Naive thymus-derived CD8-positive, alpha-beta T cell (primary cell): ENCODE results near the gene ALAS1. TPM values are rescaled to one million over a fixed set of nuclear protein-coding genes. Genes with fewer than 3 reads are reported as not detected.
A peak's percentile ranks its signal among the peaks of the same experiment; 100 is the strongest.

Source experiments
- ATAC-seq, 2 donors: fragments of 150-1000 bp; cut with Tn5 transposase in 1 of 2; sonication (Bioruptor Pico), chemical (Tn5 transposase) in 1 of 2; 1 replicate in 1 of 2; 2 replicates in 1 of 2; pipeline ENCODE4 v1.10.0; 2021; ENCODE audit warnings: mild to moderate bottlenecking in 2 of 2, moderate library complexity in 2 of 2
- POLR2A ChIA-PET: fragments of 350-600 bp; sonication (Branson Sonifier 250); formaldehyde crosslinking; loops from one replicate; lab custom pipeline; 2021; ENCODE audit warnings: antibody characterized with exemption; lab: Charles Lee
- DNase-seq, 10 donors: peaks; one replicate each; pipeline versions ENCODE4 v3.0.0 to v3.0.0-alpha.2; 2020 to 2022
- H3K27ac Mint-ChIP-seq, 10 donors: one replicate each; pipeline ENCODE4 v1.8.0; 2020 to 2022; ENCODE audit warnings: mild to moderate bottlenecking in 10 of 10, mixed read lengths in 10 of 10, moderate library complexity in 4 of 10, inconsistent platforms in 1 of 10
- H3K27me3 Mint-ChIP-seq, 5 donors: one replicate each; pipeline ENCODE4 v1.8.0; 2021 to 2022; ENCODE audit warnings: mixed read lengths in 5 of 5
- H3K36me3 Mint-ChIP-seq, 3 donors: one replicate each; pipeline ENCODE4 v1.8.0; 2020 to 2022; ENCODE audit warnings: mixed read lengths in 3 of 3, mild to moderate bottlenecking in 2 of 3, inconsistent platforms in 1 of 3
- H3K4me1 Mint-ChIP-seq, 4 donors: one replicate each; pipeline ENCODE4 v1.8.0; 2021 to 2022; ENCODE audit warnings: mixed read lengths in 4 of 4
- H3K4me3 Mint-ChIP-seq, 10 donors: one replicate each; pipeline ENCODE4 v1.8.0; 2020 to 2022; ENCODE audit warnings: mild to moderate bottlenecking in 10 of 10, mixed read lengths in 10 of 10, moderate library complexity in 6 of 10, inconsistent platforms in 1 of 10
- H3K9me3 Mint-ChIP-seq, 9 donors: one replicate each; pipeline ENCODE4 v1.8.0; 2020 to 2022; ENCODE audit warnings: mixed read lengths in 9 of 9, mild to moderate bottlenecking in 3 of 9, inconsistent platforms in 1 of 9, moderate library complexity in 1 of 9
- polyA plus RNA-seq, 3 donors: library from polyadenylated mRNA; unstranded; fragments of 300-500 nt; fragmentation: Illumina TruSeq; gene quantifications; one replicate each; pipeline ENCODE4 v1.2.3, GENCODE V29; 2021
- total RNA-seq, 8 experiments: library from RNA in 2 of 8; stranded (reverse) in 2 of 8; gene quantifications; one replicate each; pipeline ENCODE4 v1.2.3 and lab custom pipeline; 2021 to 2026

The ALAS1 gene
- total and polyA plus RNA-seq, 5 experiments from 2014 or later, result 14.7 to 28.9 (median 18.5) TPM

GRCh38 chr3:52242039-52242438, 44.1 kb downstream of the ALAS1 start:
- Mint-ChIP-seq H3K4me3 (peak overlapping the region in 5 of 10 donors; percentile 6 to 50 (median 23)), H3K9me3 (no peaks in the 10 kb centered on the region), H3K27me3 (no peaks in the 10 kb centered on the region), H3K36me3 (peaks cover 0 to 3% (median 0%) of the 10 kb centered on the region in 3 donors), H3K4me1 (peaks cover 35 to 81% (median 76%) of the 10 kb centered on the region in 4 donors), H3K27ac (peak overlapping the region in 9 of 10 donors; percentile 60 to 95 (median 79))
- DNase-seq (no peak), ATAC-seq (no peak)
- POLR2A ChIA-PET, result interaction anchor here (0.7 to 58.8 kb wide), 4 partner anchors 5 to 213 kb away, joined by 6 to 1841 read pairs (median 1452); partner anchors contain the start of genes GLYCTK, PPM1M, TLR9 and TWF2

- peak overlapping the region; percentile 72 to 89 (median 82) for H3K4me3 Mint-ChIP-seq
- DNase-seq (peak in 1 of 10 donors; percentile 50), ATAC-seq (no peak)
- no peaks in the 10 kb centered on the region for H3K27me3 Mint-ChIP-seq
- H3K27ac Mint-ChIP-seq, result peak overlapping the region; percentile 77 to 97 (median 93)
- H3K36me3 Mint-ChIP-seq, result peaks cover 0 to 19% (median 4%) of the 10 kb centered on the region in 3 donors
- POLR2A ChIA-PET, result interaction anchor here (0.5 to 58.8 kb wide), 5 partner anchors 7 to 338 kb away, joined by 3 to 1841 read pairs (median 1452); partner anchors contain the start of genes GLYCTK, PPM1M, TLR9 and TWF2
- no peaks in the 10 kb centered on the region for H3K9me3 Mint-ChIP-seq
- peaks cover 41 to 85% (median 80%) of the 10 kb centered on the region in 4 donors for H3K4me1 Mint-ChIP-seq
These were observed 46.0 kb downstream of the ALAS1 start for GRCh38 chr3:52243791-52244628.

- peaks cover 0 to 35% (median 7%) of the 10 kb centered on the region in 3 donors for H3K36me3 Mint-ChIP-seq
- POLR2A ChIA-PET, result interaction anchor here (1.0 to 58.8 kb wide), 4 partner anchors 5 to 94 kb away, joined by 3 to 1841 read pairs (median 1452); partner anchors contain the start of genes GLYCTK, PPM1M, TLR9 and TWF2
- no peaks in the 10 kb centered on the region for H3K27me3 Mint-ChIP-seq
- ATAC-seq, result peak; percentile 65 to 74
- peak within 1 kb of the TSS; percentile 91 to 100 (median 98) for H3K27ac Mint-ChIP-seq
- H3K9me3 Mint-ChIP-seq, result no peaks in the 10 kb centered on the region
- DNase-seq, result peak; percentile 49 to 81 (median 68)
- H3K4me3 Mint-ChIP-seq, result peak within 1 kb of the TSS; percentile 84 to 93 (median 88)
- peaks cover 50 to 86% (median 82%) of the 10 kb centered on the region in 4 donors for H3K4me1 Mint-ChIP-seq
These were observed 47.6 kb downstream of the ALAS1 start, which contains the start of gene PPM1M for GRCh38 chr3:52245322-52246263. Gene PPM1M (plus strand): TSS chr3:52245759. CDS start chr3:52245825, 66 bp downstream.

- Mint-ChIP-seq H3K36me3 (peaks cover 0 to 34% (median 7%) of the 10 kb centered on the region in 3 donors), H3K27me3 (no peaks in the 10 kb centered on the region), H3K4me1 (peaks cover 48 to 86% (median 81%) of the 10 kb centered on the region in 4 donors), H3K27ac (peak overlapping the region; percentile 91 to 100 (median 98)), H3K4me3 (peak overlapping the region; percentile 84 to 93 (median 88)), H3K9me3 (no peaks in the 10 kb centered on the region)
- ATAC-seq (peak; percentile 15 to 22), DNase-seq (no peak)
- POLR2A ChIA-PET, result interaction anchor here (1.0 to 58.8 kb wide), 4 partner anchors 4 to 93 kb away, joined by 3 to 1841 read pairs (median 1452); partner anchors contain the start of genes GLYCTK, PPM1M, TLR9 and TWF2
These were observed 48.3 kb downstream of the ALAS1 start for GRCh38 chr3:52246264-52246620.

- H3K36me3 Mint-ChIP-seq, result peaks cover 0 to 39% (median 9%) of the 10 kb centered on the region in 3 donors
- peak in 1 of 2 donors; percentile 1 for ATAC-seq
- H3K4me1 Mint-ChIP-seq, result peaks cover 45 to 88% (median 79%) of the 10 kb centered on the region in 4 donors
These were observed 48.9 kb downstream of the ALAS1 start for GRCh38 chr3:52246728-52247408.

GRCh38 chr3:52247409-52248164, 49.6 kb downstream of the ALAS1 start:
- H3K4me3 Mint-ChIP-seq, result peak overlapping the region; percentile 84 to 93 (median 88)
- POLR2A ChIA-PET, result interaction anchor here (1.2 to 58.8 kb wide), 4 partner anchors 3 to 92 kb away, joined by 3 to 1841 read pairs (median 1452); partner anchors contain the start of genes GLYCTK, PPM1M, TLR9 and TWF2
- H3K27me3 Mint-ChIP-seq, result no peaks in the 10 kb centered on the region
- H3K4me1 Mint-ChIP-seq, result peaks cover 45 to 90% (median 82%) of the 10 kb centered on the region in 4 donors
- no peaks in the 10 kb centered on the region for H3K9me3 Mint-ChIP-seq
- peak overlapping the region; percentile 91 to 100 (median 98) for H3K27ac Mint-ChIP-seq
- ATAC-seq (no peak), DNase-seq (peak in 1 of 10 donors; percentile 52)
- H3K36me3 Mint-ChIP-seq, result peaks cover 0 to 46% (median 10%) of the 10 kb centered on the region in 3 donors

More at GRCh38 chr3:52246728-52247408, 48.9 kb downstream of the ALAS1 start:
- Mint-ChIP-seq H3K4me3 (peak overlapping the region; percentile 84 to 93 (median 88)), H3K9me3 (no peaks in the 10 kb centered on the region), H3K27ac (peak overlapping the region; percentile 91 to 100 (median 98)), H3K27me3 (no peaks in the 10 kb centered on the region)
- POLR2A ChIA-PET, result interaction anchor here (1.2 to 58.8 kb wide), 4 partner anchors 4 to 93 kb away, joined by 3 to 1841 read pairs (median 1452); partner anchors contain the start of genes GLYCTK, PPM1M, TLR9 and TWF2
- DNase-seq, result peak in 1 of 10 donors; percentile 56

GRCh38 chr3:52248165-52248541, 50.2 kb downstream of the ALAS1 start:
- H3K9me3 Mint-ChIP-seq, result no peaks in the 10 kb centered on the region
- ATAC-seq (no peak), DNase-seq (peak in 1 of 10 donors; percentile 52)
- POLR2A ChIA-PET, result interaction anchor here (1.1 to 58.8 kb wide), 5 partner anchors 2 to 191 kb away, joined by 3 to 1841 read pairs (median 1452); partner anchors contain the start of genes DUSP7, GLYCTK, PPM1M and TLR9
- H3K27ac Mint-ChIP-seq, result peak overlapping the region; percentile 91 to 100 (median 98)
- H3K27me3 Mint-ChIP-seq, result no peaks in the 10 kb centered on the region
- peaks cover 0 to 50% (median 12%) of the 10 kb centered on the region in 3 donors for H3K36me3 Mint-ChIP-seq
- H3K4me3 Mint-ChIP-seq, result peak overlapping the region; percentile 61 to 93 (median 88)
- H3K4me1 Mint-ChIP-seq, result peaks cover 47 to 91% (median 85%) of the 10 kb centered on the region in 4 donors

GRCh38 chr3:52248816-52249547, 51.0 kb downstream of the ALAS1 start:
- POLR2A ChIA-PET, result interaction anchor here (1.1 to 58.8 kb wide), 4 partner anchors 2 to 192 kb away, joined by 3 to 1841 read pairs (median 1452); partner anchors contain the start of genes DUSP7, GLYCTK, PPM1M and TLR9

GRCh38 chr3:52249683-52250082, 51.7 kb downstream of the ALAS1 start:
- Mint-ChIP-seq H3K4me3 (peak overlapping the region in 8 of 10 donors; percentile 50 to 86 (median 64)), H3K27me3 (peaks cover 0 to 2% (median 0%) of the 10 kb centered on the region in 5 donors), H3K27ac (peak overlapping the region; percentile 91 to 100 (median 98)), H3K4me1 (peaks cover 46 to 91% (median 86%) of the 10 kb centered on the region in 4 donors), H3K9me3 (no peaks in the 10 kb centered on the region), H3K36me3 (peaks cover 0 to 64% (median 13%) of the 10 kb centered on the region in 3 donors)
- ATAC-seq (no peak), DNase-seq (no peak)
- POLR2A ChIA-PET, result interaction anchor here (43.1 to 58.8 kb wide), 3 partner anchors 1 to 34 kb away, joined by 1452 to 1841 read pairs (median 1452); partner anchors contain the start of genes GLYCTK, PPM1M, TLR9 and TWF2

More at GRCh38 chr3:52248816-52249547, 51.0 kb downstream of the ALAS1 start:
- Mint-ChIP-seq H3K9me3 (no peaks in the 10 kb centered on the region), H3K4me3 (peak overlapping the region in 9 of 10 donors; percentile 44 to 93 (median 88)), H3K4me1 (peaks cover 49 to 91% (median 85%) of the 10 kb centered on the region in 4 donors), H3K27me3 (peaks cover 0 to 2% (median 0%) of the 10 kb centered on the region in 5 donors), H3K36me3 (peaks cover 0 to 59% (median 12%) of the 10 kb centered on the region in 3 donors), H3K27ac (peak overlapping the region; percentile 91 to 100 (median 98))
- DNase-seq (peak in 4 of 10 donors; percentile 45 to 80 (median 48)), ATAC-seq (no peak)
